Liver (tissue), 3 donors: ENCODE data around the gene STRA8.

Experiments used
- ATF3 ChIP-seq: IDR thresholded peaks from 2 replicates; pipeline ENCODE4 v1.6.1; 2016; ENCODE audit warnings: antibody characterized with exemption
- EGR1 ChIP-seq, 2 donors: IDR thresholded peaks; 2 replicates each; pipeline ENCODE4 v1.6.1; 2016 to 2018; ENCODE audit warnings: antibody characterized with exemption in 2 of 2, low read depth in 2 of 2
- GABPA ChIP-seq, 2 donors: IDR thresholded peaks in 1 of 2; conservative IDR thresholded peaks in 1 of 2; 2 replicates each; pipeline ENCODE4 v1.6.1; 2016; ENCODE audit warnings: antibody characterized with exemption in 2 of 2, mild to moderate bottlenecking in 1 of 2, moderate library complexity in 1 of 2
- NR2F2 ChIP-seq: IDR thresholded peaks from 2 replicates; pipeline ENCODE4 v1.6.1; 2016; ENCODE audit warnings: antibody characterized with exemption
- RAD21 ChIP-seq, 2 donors: IDR thresholded peaks; 2 replicates each; pipeline ENCODE4 v1.6.1; 2016; ENCODE audit warnings: antibody characterized with exemption in 2 of 2, mild to moderate bottlenecking in 2 of 2
- TAF1 ChIP-seq: conservative IDR thresholded peaks from 2 replicates; pipeline ENCODE4 v1.6.1; 2016; ENCODE audit warnings: antibody characterized with exemption, mild to moderate bottlenecking
- YY1 ChIP-seq: IDR thresholded peaks from 2 replicates; pipeline ENCODE4 v1.6.1; 2016; ENCODE audit warnings: antibody characterized with exemption, mild to moderate bottlenecking
- TF ChIP-seq, protein P1 (sequence below): fragments of 150-350 bp; IDR thresholded peaks from 2 replicates; pipeline ENCODE4 v1.5.1; 2017; ENCODE audit warnings: improper control_type of control experiment, low read depth, low read length; ENCODE audit not compliant: missing input control
- TF ChIP-seq, protein P2 (sequence below): IDR thresholded peaks from 2 replicates; pipeline ENCODE4 v1.6.1; 2016; ENCODE audit warnings: antibody characterized with exemption, mild to moderate bottlenecking
- donor health status: healthy.
- donor health status: healthy.

- TF ChIP-seq TAF1, result no peak
- TF ChIP-seq, protein P1, sequence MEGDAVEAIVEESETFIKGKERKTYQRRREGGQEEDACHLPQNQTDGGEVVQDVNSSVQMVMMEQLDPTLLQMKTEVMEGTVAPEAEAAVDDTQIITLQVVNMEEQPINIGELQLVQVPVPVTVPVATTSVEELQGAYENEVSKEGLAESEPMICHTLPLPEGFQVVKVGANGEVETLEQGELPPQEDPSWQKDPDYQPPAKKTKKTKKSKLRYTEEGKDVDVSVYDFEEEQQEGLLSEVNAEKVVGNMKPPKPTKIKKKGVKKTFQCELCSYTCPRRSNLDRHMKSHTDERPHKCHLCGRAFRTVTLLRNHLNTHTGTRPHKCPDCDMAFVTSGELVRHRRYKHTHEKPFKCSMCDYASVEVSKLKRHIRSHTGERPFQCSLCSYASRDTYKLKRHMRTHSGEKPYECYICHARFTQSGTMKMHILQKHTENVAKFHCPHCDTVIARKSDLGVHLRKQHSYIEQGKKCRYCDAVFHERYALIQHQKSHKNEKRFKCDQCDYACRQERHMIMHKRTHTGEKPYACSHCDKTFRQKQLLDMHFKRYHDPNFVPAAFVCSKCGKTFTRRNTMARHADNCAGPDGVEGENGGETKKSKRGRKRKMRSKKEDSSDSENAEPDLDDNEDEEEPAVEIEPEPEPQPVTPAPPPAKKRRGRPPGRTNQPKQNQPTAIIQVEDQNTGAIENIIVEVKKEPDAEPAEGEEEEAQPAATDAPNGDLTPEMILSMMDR, result no peak
- no peak for TF ChIP-seq GABPA (IDR thresholded peaks at IDR 0.05 in 1 of 2, conservative IDR thresholded peaks at IDR 0.05 in 1 of 2)
- no peak for TF ChIP-seq EGR1 (IDR thresholded peaks at IDR 0.05; ENCODE audit: low read depth in 2 of 2)
- TF ChIP-seq ATF3, result no peak
- TF ChIP-seq YY1, result no peak
- no peak for TF ChIP-seq NR2F2
- TF ChIP-seq, protein P2, sequence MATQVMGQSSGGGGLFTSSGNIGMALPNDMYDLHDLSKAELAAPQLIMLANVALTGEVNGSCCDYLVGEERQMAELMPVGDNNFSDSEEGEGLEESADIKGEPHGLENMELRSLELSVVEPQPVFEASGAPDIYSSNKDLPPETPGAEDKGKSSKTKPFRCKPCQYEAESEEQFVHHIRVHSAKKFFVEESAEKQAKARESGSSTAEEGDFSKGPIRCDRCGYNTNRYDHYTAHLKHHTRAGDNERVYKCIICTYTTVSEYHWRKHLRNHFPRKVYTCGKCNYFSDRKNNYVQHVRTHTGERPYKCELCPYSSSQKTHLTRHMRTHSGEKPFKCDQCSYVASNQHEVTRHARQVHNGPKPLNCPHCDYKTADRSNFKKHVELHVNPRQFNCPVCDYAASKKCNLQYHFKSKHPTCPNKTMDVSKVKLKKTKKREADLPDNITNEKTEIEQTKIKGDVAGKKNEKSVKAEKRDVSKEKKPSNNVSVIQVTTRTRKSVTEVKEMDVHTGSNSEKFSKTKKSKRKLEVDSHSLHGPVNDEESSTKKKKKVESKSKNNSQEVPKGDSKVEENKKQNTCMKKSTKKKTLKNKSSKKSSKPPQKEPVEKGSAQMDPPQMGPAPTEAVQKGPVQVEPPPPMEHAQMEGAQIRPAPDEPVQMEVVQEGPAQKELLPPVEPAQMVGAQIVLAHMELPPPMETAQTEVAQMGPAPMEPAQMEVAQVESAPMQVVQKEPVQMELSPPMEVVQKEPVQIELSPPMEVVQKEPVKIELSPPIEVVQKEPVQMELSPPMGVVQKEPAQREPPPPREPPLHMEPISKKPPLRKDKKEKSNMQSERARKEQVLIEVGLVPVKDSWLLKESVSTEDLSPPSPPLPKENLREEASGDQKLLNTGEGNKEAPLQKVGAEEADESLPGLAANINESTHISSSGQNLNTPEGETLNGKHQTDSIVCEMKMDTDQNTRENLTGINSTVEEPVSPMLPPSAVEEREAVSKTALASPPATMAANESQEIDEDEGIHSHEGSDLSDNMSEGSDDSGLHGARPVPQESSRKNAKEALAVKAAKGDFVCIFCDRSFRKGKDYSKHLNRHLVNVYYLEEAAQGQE, result no peak
- no peak for TF ChIP-seq RAD21 (IDR thresholded peaks at IDR 0.05)
Measured at GRCh38 chr7:135273581-135273980, 39.9 kb downstream of the STRA8 start.
